Measurements from ENCODE around the gene CBLC.

- TF ChIP-seq POLR2A (IDR thresholded peaks at IDR 0.05): no peak
- TF ChIP-seq CTCF (IDR thresholded peaks at IDR 0.05): no peak
Observed at GRCh38 chr19:44816301-44816700, 38.6 kb downstream of the CBLC start.
